GM12878 (cell line): ENCODE results near the gene CLPTM1L. TPM values are rescaled to one million over a fixed set of nuclear protein-coding genes. Genes with fewer than 3 reads are reported as not detected.

Experiments used
- ATAC-seq: fragments of 200-7000 bp; cut with Tn5 transposase; 3 replicates; pipeline ENCODE4 v1.9.1; 2020; ENCODE audit warnings: mild to moderate bottlenecking, moderate library complexity
- BruUV-seq: library from RNA; stranded (reverse); fragments of 400-500 nt; replicated peaks from 2 replicates; lab custom pipeline; 2021; lab: Mats Ljungman, UMichigan
- CTCF ChIA-PET: fragments of 300-600 bp; sonication (Branson Sonifier 250); formaldehyde crosslinking; extraction: SDS; loops from one replicate; lab custom pipeline; 2021; ENCODE audit warnings: inconsistent platforms; lab: Yijun Ruan, JAX
- POLR2A ChIA-PET: fragments of 350-600 bp; formaldehyde crosslinking; extraction: SDS; loops from one replicate; lab custom pipeline; 2021; ENCODE audit warnings: inconsistent platforms; lab: Charles Lee
- RAD21 ChIA-PET: fragments of 300-600 bp; sonication (Branson Sonifier 250); formaldehyde crosslinking; loops from one replicate; lab custom pipeline; 2023; ENCODE audit warnings: antibody characterized with exemption; ENCODE audit not compliant: unreplicated experiment; lab: Charles Lee
- SMC1A ChIA-PET: fragments of 300-600 bp; sonication (Branson Sonifier 250); formaldehyde crosslinking; loops from one replicate; lab custom pipeline; 2023; ENCODE audit not compliant: unreplicated experiment, uncharacterized antibody; lab: Charles Lee
- DNase-seq: peaks from one replicate; pipeline ENCODE4 v3.0.0-alpha.2; 2011; ENCODE audit warnings: low read depth, low spot score
- FAIRE-seq: peaks from 3 replicates; lab custom pipeline; 2011; peaks lifted over from hg19 to GRCh38; lab: Jason Lieb, UNC
- H2AFZ ChIP-seq: 2 replicates; pipeline ENCODE4 v1.6.0; 2011; ENCODE audit warnings: low read depth, low read length, control low read depth; ENCODE audit not compliant: control insufficient read depth
- H3K27ac ChIP-seq: 2 replicates; pipeline ENCODE4 v1.5.1; 2011; ENCODE audit warnings: control low read depth; ENCODE audit not compliant: control insufficient read depth, insufficient read depth
- H3K27me3 ChIP-seq, 2 experiments: replicated peaks in 1 of 2; 2 replicates each; pipeline versions ENCODE4 v1.6.0 to v1.6.1; 2011; ENCODE audit warnings: low read length in 1 of 2; ENCODE audit not compliant: control insufficient read depth in 2 of 2, insufficient read depth in 2 of 2
- H3K36me3 ChIP-seq, 2 experiments: 2 replicates each; pipeline ENCODE4 v1.5.1; 2011; ENCODE audit warnings: low read length in 1 of 2; ENCODE audit not compliant: control insufficient read depth in 2 of 2, insufficient read depth in 2 of 2
- H3K4me1 ChIP-seq: 2 replicates; pipeline ENCODE4 v1.6.1; 2011; ENCODE audit warnings: mild to moderate bottlenecking, low read length, moderate library complexity, mixed read lengths; ENCODE audit not compliant: control insufficient read depth, insufficient read depth
- H3K4me2 ChIP-seq: 2 replicates; pipeline ENCODE4 v1.6.0; 2011; ENCODE audit warnings: control low read depth; ENCODE audit not compliant: control insufficient read depth, insufficient read depth
- H3K4me3 ChIP-seq: fragments of 200-600 bp; sonication (generic); 2 replicates; pipeline ENCODE4 v1.5.1; 2016
- H3K79me2 ChIP-seq: 2 replicates; pipeline ENCODE4 v1.6.0; 2011; ENCODE audit warnings: low read length; ENCODE audit not compliant: control insufficient read depth, insufficient read depth
- H3K9ac ChIP-seq: 2 replicates; pipeline ENCODE4 v1.8.0; 2011; ENCODE audit warnings: low read length, control low read depth, mixed read lengths; ENCODE audit not compliant: control insufficient read depth, insufficient read depth
- H3K9me3 ChIP-seq: replicated peaks from 3 replicates; pipeline ENCODE4 v1.5.1; 2011; ENCODE audit warnings: mild to moderate bottlenecking, low read length; ENCODE audit not compliant: control insufficient read depth, insufficient read depth
- H4K20me1 ChIP-seq: 2 replicates; pipeline ENCODE4 v1.6.0; 2011; ENCODE audit not compliant: control insufficient read depth, insufficient read depth
- EGR1 ChIP-seq, 2 experiments: IDR thresholded peaks; 1 replicate in 1 of 2; 2 replicates in 1 of 2; pipeline ENCODE4 v1.6.1; 2011 to 2012; ENCODE audit warnings: low read depth in 2 of 2, low read length in 2 of 2, borderline replicate concordance in 1 of 2, mild to moderate bottlenecking in 1 of 2, moderate library complexity in 1 of 2
- WGBS: methylation state at CpG from one replicate; pipeline ENCODE4 v1.1.6; 2016; ENCODE audit warnings: low lambda C conversion rate; ENCODE audit not compliant: insufficient replicate concordance, insufficient coverage; ENCODE audit errors: missing lambda C conversion rate; 5-methylcytosine and 5-hydroxymethylcytosine counted together
- in situ Hi-C: fragments of 300-500 bp; cut with MboI; formaldehyde crosslinking; loops from 9 replicates; pipeline ENCODE4 v1.14.3; 2018; ENCODE audit warnings: mixed read lengths
- intact Hi-C: fragments of 100-400 bp; cut with micrococcal nuclease; formaldehyde crosslinking; loops from one replicate; pipeline ENCODE4 v1.14.2; 2022; ENCODE audit not compliant: unreplicated experiment
- polyA plus RNA-seq, 11 experiments: library from polyadenylated mRNA; depleted of rRNA in 4 of 11; unstranded in 6 of 11; stranded (reverse) in 5 of 11; fragments of >200 nt; fragmentation: Nextera tagmentation in 4 of 11; fragmentation: Illumina TruSeq in 1 of 11; extraction: Ambion mirVana in 4 of 11; extraction: Trizol in 1 of 11; gene quantifications; 1 replicate in 1 of 11; 2 replicates in 10 of 11; pipeline versions ENCODE4 v1.2.1 to v1.2.3, GENCODE V29; 2011 to 2016; ENCODE audit warnings: inconsistent platforms in 2 of 11, missing spikeins in 2 of 11, low read depth in 1 of 11
- total RNA-seq, 4 experiments: library from RNA; depleted of rRNA in 3 of 4; stranded (reverse); fragments of >200 nt in 3 of 4; fragmentation: Illumina TruSeq in 1 of 4; extraction: Trizol in 1 of 4; gene quantifications; 2 replicates each; pipeline versions ENCODE4 v1.2.1 to v1.2.3, GENCODE V29; 2013 to 2021
- TF ChIP-seq, protein P1 (sequence below): fragments of 450-650 bp; formaldehyde crosslinking; IDR thresholded peaks from 2 replicates; pipeline ENCODE4 v1.4.0; 2020; ENCODE audit warnings: mild to moderate bottlenecking, moderate library complexity
- TF ChIP-seq, protein P2 (sequence below): IDR thresholded peaks from 2 replicates; pipeline ENCODE4 v1.6.1; 2011; ENCODE audit warnings: borderline replicate concordance, low read depth, mild to moderate bottlenecking, moderate library complexity, mixed read lengths, low read length; ENCODE audit not compliant: insufficient read depth; ENCODE audit errors: extremely low read length

The CLPTM1L gene
- total and polyA plus RNA-seq, 10 of the 15 experiments (the other 5 are each of a cell fraction or from before 2014, with no cell fraction given), result 2.9 to 278 (median 135) TPM

DNA sequence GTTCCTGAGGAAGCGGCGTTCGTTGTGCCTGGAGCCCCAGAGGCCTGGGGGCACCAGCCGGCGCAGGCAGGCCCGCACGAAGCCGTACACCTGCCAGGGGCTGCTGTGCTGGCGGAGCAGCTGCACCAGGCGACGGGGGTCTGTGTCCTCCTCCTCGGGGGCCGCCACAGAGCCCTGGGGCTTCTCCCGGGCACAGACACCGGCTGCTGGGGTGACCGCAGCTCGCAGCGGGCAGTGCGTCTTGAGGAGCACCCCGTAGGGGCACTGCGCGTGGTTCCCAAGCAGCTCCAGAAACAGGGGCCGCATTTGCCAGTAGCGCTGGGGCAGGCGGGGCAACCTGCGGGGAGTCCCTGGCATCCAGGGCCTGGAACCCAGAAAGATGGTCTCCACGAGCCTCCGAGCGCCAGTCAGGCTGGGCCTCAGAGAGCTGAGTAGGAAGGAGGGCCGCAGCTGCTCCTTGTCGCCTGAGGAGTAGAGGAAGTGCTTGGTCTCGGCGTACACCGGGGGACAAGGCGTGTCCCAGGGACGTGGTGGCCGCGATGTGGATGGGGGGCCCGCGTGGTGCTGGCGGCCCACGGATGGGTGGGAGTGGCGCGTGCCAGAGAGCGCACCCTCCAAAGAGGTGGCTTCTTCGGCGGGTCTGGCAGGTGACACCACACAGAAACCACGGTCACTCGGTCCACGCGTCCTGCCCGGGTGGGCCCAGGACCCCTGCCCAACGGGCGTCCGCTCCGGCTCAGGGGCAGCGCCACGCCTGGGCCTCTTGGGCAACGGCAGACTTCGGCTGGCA is 51.3 kb downstream of the CLPTM1L start (continued):
- TF ChIP-seq, protein P1, sequence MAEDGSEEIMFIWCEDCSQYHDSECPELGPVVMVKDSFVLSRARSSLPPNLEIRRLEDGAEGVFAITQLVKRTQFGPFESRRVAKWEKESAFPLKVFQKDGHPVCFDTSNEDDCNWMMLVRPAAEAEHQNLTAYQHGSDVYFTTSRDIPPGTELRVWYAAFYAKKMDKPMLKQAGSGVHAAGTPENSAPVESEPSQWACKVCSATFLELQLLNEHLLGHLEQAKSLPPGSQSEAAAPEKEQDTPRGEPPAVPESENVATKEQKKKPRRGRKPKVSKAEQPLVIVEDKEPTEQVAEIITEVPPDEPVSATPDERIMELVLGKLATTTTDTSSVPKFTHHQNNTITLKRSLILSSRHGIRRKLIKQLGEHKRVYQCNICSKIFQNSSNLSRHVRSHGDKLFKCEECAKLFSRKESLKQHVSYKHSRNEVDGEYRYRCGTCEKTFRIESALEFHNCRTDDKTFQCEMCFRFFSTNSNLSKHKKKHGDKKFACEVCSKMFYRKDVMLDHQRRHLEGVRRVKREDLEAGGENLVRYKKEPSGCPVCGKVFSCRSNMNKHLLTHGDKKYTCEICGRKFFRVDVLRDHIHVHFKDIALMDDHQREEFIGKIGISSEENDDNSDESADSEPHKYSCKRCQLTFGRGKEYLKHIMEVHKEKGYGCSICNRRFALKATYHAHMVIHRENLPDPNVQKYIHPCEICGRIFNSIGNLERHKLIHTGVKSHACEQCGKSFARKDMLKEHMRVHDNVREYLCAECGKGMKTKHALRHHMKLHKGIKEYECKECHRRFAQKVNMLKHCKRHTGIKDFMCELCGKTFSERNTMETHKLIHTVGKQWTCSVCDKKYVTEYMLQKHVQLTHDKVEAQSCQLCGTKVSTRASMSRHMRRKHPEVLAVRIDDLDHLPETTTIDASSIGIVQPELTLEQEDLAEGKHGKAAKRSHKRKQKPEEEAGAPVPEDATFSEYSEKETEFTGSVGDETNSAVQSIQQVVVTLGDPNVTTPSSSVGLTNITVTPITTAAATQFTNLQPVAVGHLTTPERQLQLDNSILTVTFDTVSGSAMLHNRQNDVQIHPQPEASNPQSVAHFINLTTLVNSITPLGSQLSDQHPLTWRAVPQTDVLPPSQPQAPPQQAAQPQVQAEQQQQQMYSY (CRISPR knock-in tag), result no peak
- no peak for TF ChIP-seq EGR1 (IDR thresholded peaks at IDR 0.05; ENCODE audit: borderline replicate concordance in 1 of 2, low read depth in 2 of 2, low read length in 2 of 2)

DNA sequence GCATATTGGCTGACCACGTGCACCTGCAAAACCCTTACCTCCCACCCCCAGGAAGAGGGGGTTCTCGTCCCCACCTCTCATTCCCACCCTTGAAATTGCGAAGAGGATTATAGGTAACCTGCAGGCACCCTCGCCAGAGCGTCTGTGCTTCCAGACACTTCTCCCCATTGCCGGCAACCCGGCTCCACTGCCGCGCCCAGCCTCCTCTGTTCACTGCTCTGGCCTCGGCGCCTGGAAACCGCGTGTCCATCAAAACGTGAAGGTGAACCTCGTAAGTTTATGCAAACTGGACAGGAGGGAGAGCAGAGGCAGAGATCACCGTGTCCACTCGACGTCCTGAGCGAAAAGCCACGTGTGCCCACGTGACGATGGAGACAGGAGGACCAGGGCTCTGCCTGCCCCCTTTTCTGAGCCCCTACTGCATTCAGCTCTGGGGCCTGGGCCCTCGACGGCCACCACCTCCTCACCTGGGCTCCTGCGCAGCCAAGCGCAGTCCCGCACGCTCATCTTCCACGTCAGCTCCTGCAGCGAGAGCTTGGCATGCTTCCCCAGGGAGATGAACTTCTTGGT is 52.0 kb downstream of the CLPTM1L start:
- H3K79me2 ChIP-seq, result no peaks in the 10 kb centered on the region
- WGBS, result 83% methylated on average over 30 of the region's 30 CpGs
- CTCF ChIA-PET, result no interaction called here
- no peak overlapping the region for H3K9ac ChIP-seq
- no peak for ATAC-seq
- BruUV-seq, result no TSS peak
- no peaks in the 10 kb centered on the region; a peak in 2 of 4 replicates for H3K36me3 ChIP-seq
- H3K4me2 ChIP-seq, result no peak overlapping the region
- no peak overlapping the region for H3K27ac ChIP-seq
- TF ChIP-seq, protein P2, sequence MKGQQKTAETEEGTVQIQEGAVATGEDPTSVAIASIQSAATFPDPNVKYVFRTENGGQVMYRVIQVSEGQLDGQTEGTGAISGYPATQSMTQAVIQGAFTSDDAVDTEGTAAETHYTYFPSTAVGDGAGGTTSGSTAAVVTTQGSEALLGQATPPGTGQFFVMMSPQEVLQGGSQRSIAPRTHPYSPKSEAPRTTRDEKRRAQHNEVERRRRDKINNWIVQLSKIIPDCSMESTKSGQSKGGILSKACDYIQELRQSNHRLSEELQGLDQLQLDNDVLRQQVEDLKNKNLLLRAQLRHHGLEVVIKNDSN, result peak; percentile 11
- TF ChIP-seq, protein P1 (CRISPR knock-in tag), result no peak
- TF ChIP-seq, all 136 proteins: peak for 1
- Histone ChIP-seq H3K9me3 (peaks cover 3% of the 10 kb centered on the region; the same call in 1 of the 3 replicates), H3K4me1 (no peaks in the 10 kb centered on the region), H3K27me3 (no peaks in the 10 kb centered on the region), H4K20me1 (no peaks in the 10 kb centered on the region), H3K4me3 (no peak overlapping the region), H2AFZ (no peak overlapping the region)
- in situ Hi-C loops, result no loop called here
- ChIA-PET RAD21 (interaction anchor here (1.0 kb wide), 1 partner anchor 52 kb away, joined by 4 read pairs; the partner anchor contains the start of gene CLPTM1L), SMC1A (no interaction called here), POLR2A (no interaction called here)
- DNase-seq (no peak), FAIRE-seq (no peak)
- intact Hi-C loops, result no loop called here
